Stimulated activated naive CD8-positive, alpha-beta T cell treated with anti-CD3 and anti-CD28 coated beads, Interleukin-15, Interleukin-2, amounts not matched to agents 100 ng/mL and 50 ng/mL, for 24 hours (primary cell): ENCODE data around the gene SSTR5.

Experiments used
- H3K27ac Mint-ChIP-seq: one replicate; pipeline ENCODE4 v1.8.0; 2021; ENCODE audit warnings: mild to moderate bottlenecking, mixed read lengths
- H3K27me3 Mint-ChIP-seq: one replicate; pipeline ENCODE4 v1.8.0; 2021; ENCODE audit warnings: mixed read lengths
- H3K36me3 Mint-ChIP-seq: one replicate; pipeline ENCODE4 v1.8.0; 2021; ENCODE audit warnings: low read depth, mixed read lengths
- H3K4me1 Mint-ChIP-seq: one replicate; pipeline ENCODE4 v1.8.0; 2021; ENCODE audit warnings: low read depth, mixed read lengths
- H3K4me3 Mint-ChIP-seq: one replicate; pipeline ENCODE4 v1.8.0; 2021; ENCODE audit warnings: mild to moderate bottlenecking, mixed read lengths
- H3K9me3 Mint-ChIP-seq: one replicate; pipeline ENCODE4 v1.8.0; 2021; ENCODE audit warnings: mixed read lengths

Gene SSTR5

GRCh38 chr16:1057252-1057932 is 15.2 kb upstream of the SSTR5 start:
- Mint-ChIP-seq H3K36me3 (no peaks in the 10 kb centered on the region), H3K4me3 (no peak overlapping the region), H3K27ac (no peak overlapping the region), H3K9me3 (peaks cover 4% of the 10 kb centered on the region), H3K4me1 (no peaks in the 10 kb centered on the region), H3K27me3 (peaks cover 4% of the 10 kb centered on the region)

GRCh38 chr16:1058216-1058615 is 14.3 kb upstream of the SSTR5 start:
- Mint-ChIP-seq H3K27me3 (peaks cover 4% of the 10 kb centered on the region), H3K27ac (no peak overlapping the region), H3K4me1 (no peaks in the 10 kb centered on the region), H3K36me3 (no peaks in the 10 kb centered on the region), H3K9me3 (peaks cover 4% of the 10 kb centered on the region), H3K4me3 (no peak overlapping the region)

GRCh38 chr16:1059310-1059709 is 13.2 kb upstream of the SSTR5 start:
- Mint-ChIP-seq H3K27me3 (peaks cover 8% of the 10 kb centered on the region), H3K27ac (no peak overlapping the region), H3K4me1 (no peaks in the 10 kb centered on the region), H3K4me3 (no peak overlapping the region), H3K36me3 (no peaks in the 10 kb centered on the region), H3K9me3 (peaks cover 4% of the 10 kb centered on the region)

GRCh38 chr16:1060416-1061340 is 11.9 kb upstream of the SSTR5 start:
- Mint-ChIP-seq H3K4me1 (no peaks in the 10 kb centered on the region), H3K4me3 (no peak overlapping the region), H3K36me3 (no peaks in the 10 kb centered on the region), H3K9me3 (peaks cover 4% of the 10 kb centered on the region), H3K27me3 (peaks cover 15% of the 10 kb centered on the region), H3K27ac (no peak overlapping the region)

- Mint-ChIP-seq H3K9me3 (peaks cover 4% of the 10 kb centered on the region), H3K4me1 (no peaks in the 10 kb centered on the region), H3K4me3 (no peak overlapping the region), H3K27ac (no peak overlapping the region), H3K27me3 (peaks cover 19% of the 10 kb centered on the region), H3K36me3 (no peaks in the 10 kb centered on the region)
Measured at GRCh38 chr16:1061769-1062505, 10.6 kb upstream of the SSTR5 start.

- Mint-ChIP-seq H3K27ac (no peak overlapping the region), H3K27me3 (peaks cover 25% of the 10 kb centered on the region), H3K9me3 (peaks cover 7% of the 10 kb centered on the region), H3K4me3 (no peak overlapping the region), H3K4me1 (peaks cover 5% of the 10 kb centered on the region), H3K36me3 (peaks cover 5% of the 10 kb centered on the region)
Measured at GRCh38 chr16:1062895-1063294, 9.7 kb upstream of the SSTR5 start.

GRCh38 chr16:1063728-1064127 is 8.8 kb upstream of the SSTR5 start:
- H3K4me3 Mint-ChIP-seq: no peak overlapping the region
- H3K27me3 Mint-ChIP-seq: peaks cover 25% of the 10 kb centered on the region
- peaks cover 7% of the 10 kb centered on the region for H3K9me3 Mint-ChIP-seq
- peaks cover 5% of the 10 kb centered on the region for H3K36me3 Mint-ChIP-seq
- no peak overlapping the region for H3K27ac Mint-ChIP-seq
- H3K4me1 Mint-ChIP-seq: peaks cover 5% of the 10 kb centered on the region

GRCh38 chr16:1065469-1066128 is 6.9 kb upstream of the SSTR5 start:
- Mint-ChIP-seq H3K4me3 (no peak overlapping the region), H3K36me3 (peaks cover 5% of the 10 kb centered on the region), H3K27me3 (peaks cover 21% of the 10 kb centered on the region), H3K27ac (no peak overlapping the region), H3K4me1 (peaks cover 5% of the 10 kb centered on the region), H3K9me3 (peaks cover 3% of the 10 kb centered on the region)

- no peak overlapping the region for H3K4me3 Mint-ChIP-seq
- H3K9me3 Mint-ChIP-seq: peaks cover 3% of the 10 kb centered on the region
- peaks cover 21% of the 10 kb centered on the region for H3K27me3 Mint-ChIP-seq
- H3K27ac Mint-ChIP-seq: no peak overlapping the region
- peaks cover 5% of the 10 kb centered on the region for H3K36me3 Mint-ChIP-seq
- H3K4me1 Mint-ChIP-seq: peaks cover 5% of the 10 kb centered on the region
Measured at GRCh38 chr16:1066584-1067172, 5.9 kb upstream of the SSTR5 start.

GRCh38 chr16:1067629-1068028 is 4.9 kb upstream of the SSTR5 start:
- peaks cover 5% of the 10 kb centered on the region for H3K4me1 Mint-ChIP-seq
- H3K36me3 Mint-ChIP-seq: peaks cover 5% of the 10 kb centered on the region
- H3K27ac Mint-ChIP-seq: peak overlapping the region; percentile 96
- H3K4me3 Mint-ChIP-seq: peak overlapping the region; percentile 78
- peaks cover 3% of the 10 kb centered on the region for H3K9me3 Mint-ChIP-seq
- H3K27me3 Mint-ChIP-seq: peaks cover 21% of the 10 kb centered on the region

- Mint-ChIP-seq H3K9me3 (peaks cover 3% of the 10 kb centered on the region), H3K36me3 (peaks cover 5% of the 10 kb centered on the region), H3K27me3 (peaks cover 21% of the 10 kb centered on the region), H3K27ac (no peak overlapping the region), H3K4me1 (peaks cover 5% of the 10 kb centered on the region), H3K4me3 (no peak overlapping the region)
Measured at GRCh38 chr16:1068451-1068850, 4.1 kb upstream of the SSTR5 start.

GRCh38 chr16:1069154-1069553 is 3.4 kb upstream of the SSTR5 start:
- H3K36me3 Mint-ChIP-seq: peaks cover 5% of the 10 kb centered on the region
- H3K27me3 Mint-ChIP-seq: peaks cover 17% of the 10 kb centered on the region
- no peak overlapping the region for H3K27ac Mint-ChIP-seq
- peaks cover 3% of the 10 kb centered on the region for H3K9me3 Mint-ChIP-seq
- peaks cover 5% of the 10 kb centered on the region for H3K4me1 Mint-ChIP-seq
- no peak overlapping the region for H3K4me3 Mint-ChIP-seq

GRCh38 chr16:1070084-1070863 is 2.3 kb upstream of the SSTR5 start:
- Mint-ChIP-seq H3K9me3 (peaks cover 3% of the 10 kb centered on the region), H3K36me3 (peaks cover 5% of the 10 kb centered on the region), H3K27ac (no peak overlapping the region), H3K4me3 (no peak overlapping the region), H3K27me3 (peaks cover 11% of the 10 kb centered on the region), H3K4me1 (peaks cover 5% of the 10 kb centered on the region)
